ENCODE measurements around the gene ADGRE2. TPM values are rescaled to one million over a fixed set of nuclear protein-coding genes. Genes with fewer than 3 reads are reported as not detected.
"Not testable (repeated sequence)": the region's sequence is repeated elsewhere in the genome, so short reads cannot be mapped to it uniquely, and the experiment has no call there.

ADGRE2 gene
- total RNA-seq, 1 donor from 2014 or later: 2.8 TPM

DNA sequence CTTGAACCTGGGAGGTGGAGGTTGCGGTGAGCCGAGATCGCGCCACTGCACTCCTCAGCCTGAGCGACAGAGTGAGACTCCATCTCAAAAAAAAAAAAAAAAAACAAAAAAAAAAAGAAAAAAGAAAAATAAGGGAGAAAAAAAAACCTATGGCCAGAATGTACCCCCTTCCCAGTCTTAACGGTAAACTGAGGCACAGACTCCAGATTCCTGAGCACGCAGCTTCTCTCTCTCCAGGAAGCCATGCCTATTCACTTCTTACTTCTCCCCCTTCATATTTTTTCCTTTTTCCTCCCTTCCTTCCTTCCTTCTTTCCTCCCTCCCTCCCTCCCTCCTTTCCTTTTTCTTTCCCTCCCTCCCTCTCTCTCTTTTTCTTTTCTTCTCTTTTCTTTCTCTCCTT, 5.4 kb downstream of the ADGRE2 start:
- Mint-ChIP-seq H3K4me1 (peaks cover 3% of the 10 kb centered on the region), H3K36me3 (ENCODE audit: low read depth) (no peaks in the 10 kb centered on the region), H3K9me3 (no peaks in the 10 kb centered on the region), H3K4me3 (no peak overlapping the region), H3K27ac (no peak overlapping the region), H3K27me3 (peaks cover 19% of the 10 kb centered on the region)
- intact Hi-C loops (cut with micrococcal nuclease): no loop called here
- no peak for DNase-seq

DNA sequence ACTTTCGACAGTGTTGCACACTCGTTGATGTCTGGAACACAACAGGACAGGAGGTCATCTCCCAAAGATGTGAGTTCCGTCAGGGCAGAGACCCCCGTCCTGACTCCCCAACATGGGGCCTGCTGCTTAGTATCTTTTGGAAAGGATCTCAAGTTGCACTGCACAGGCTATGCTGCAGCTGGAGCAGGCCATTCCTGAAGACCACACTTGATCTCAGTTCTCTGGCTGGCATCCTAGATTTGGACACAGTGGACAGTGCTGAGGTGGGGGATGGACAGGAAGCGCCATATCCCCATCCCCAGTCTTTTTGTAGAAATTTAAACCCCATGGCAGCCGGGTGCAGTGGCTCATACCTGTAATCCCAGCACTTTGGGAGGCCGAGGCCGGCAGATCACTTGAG, 5.9 kb downstream of the ADGRE2 start:
- intact Hi-C loops (cut with micrococcal nuclease): no loop called here
- Mint-ChIP-seq H3K9me3 (no peaks in the 10 kb centered on the region), H3K27ac (no peak overlapping the region), H3K4me1 (peaks cover 3% of the 10 kb centered on the region), H3K27me3 (peaks cover 14% of the 10 kb centered on the region), H3K4me3 (no peak overlapping the region), H3K36me3 (ENCODE audit: low read depth) (no peaks in the 10 kb centered on the region)
- no peak for DNase-seq

DNA sequence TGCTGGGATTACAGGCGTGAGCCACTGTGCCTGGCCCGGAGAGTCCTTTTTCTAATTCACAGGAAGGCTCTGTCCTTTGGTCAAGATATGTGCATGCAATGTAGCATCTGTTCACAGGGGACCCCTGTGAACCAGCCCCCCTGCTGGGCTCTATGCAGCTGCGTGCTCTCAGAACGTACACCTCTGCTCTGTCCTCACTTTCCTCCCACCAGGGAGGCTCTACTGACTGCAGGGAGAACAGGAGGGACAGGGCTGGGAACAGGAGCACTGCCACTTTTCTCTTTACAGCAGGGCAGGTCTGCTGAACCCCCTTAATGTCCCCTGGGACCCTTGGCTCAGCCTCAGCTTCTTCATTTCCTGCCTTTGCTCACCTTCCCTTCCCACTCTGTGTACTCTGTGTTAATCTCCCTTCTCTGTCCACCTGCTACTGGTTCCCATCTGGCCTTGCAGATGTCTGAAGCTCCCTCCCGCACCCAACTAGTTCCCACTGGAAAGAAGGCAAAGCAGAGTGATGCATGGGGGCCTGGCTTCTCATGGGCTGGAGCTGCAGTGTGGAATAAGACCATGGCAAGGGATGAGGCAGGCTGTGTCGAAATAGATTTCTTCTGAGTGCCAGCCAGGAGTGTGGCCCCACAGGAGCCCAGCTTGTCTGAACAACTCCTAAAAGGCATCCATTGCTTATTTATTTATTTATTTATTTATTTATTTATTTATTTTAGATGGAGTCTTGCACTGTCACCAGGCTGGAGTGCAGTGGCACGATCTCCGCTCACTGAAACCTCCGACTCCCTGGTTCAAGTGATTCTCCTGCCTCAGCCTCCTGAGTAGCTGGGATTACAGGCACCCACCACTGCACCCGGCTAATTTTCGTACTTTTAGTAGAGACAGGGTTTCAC, 7.2 kb downstream of the ADGRE2 start:
- intact Hi-C loops (cut with micrococcal nuclease): no loop called here
- Mint-ChIP-seq H3K36me3 (ENCODE audit: low read depth) (no peaks in the 10 kb centered on the region), H3K27me3 (peaks cover 6% of the 10 kb centered on the region), H3K4me1 (peaks cover 3% of the 10 kb centered on the region), H3K9me3 (no peaks in the 10 kb centered on the region), H3K27ac (no peak overlapping the region), H3K4me3 (no peak overlapping the region)
- DNase-seq: no peak

DNA sequence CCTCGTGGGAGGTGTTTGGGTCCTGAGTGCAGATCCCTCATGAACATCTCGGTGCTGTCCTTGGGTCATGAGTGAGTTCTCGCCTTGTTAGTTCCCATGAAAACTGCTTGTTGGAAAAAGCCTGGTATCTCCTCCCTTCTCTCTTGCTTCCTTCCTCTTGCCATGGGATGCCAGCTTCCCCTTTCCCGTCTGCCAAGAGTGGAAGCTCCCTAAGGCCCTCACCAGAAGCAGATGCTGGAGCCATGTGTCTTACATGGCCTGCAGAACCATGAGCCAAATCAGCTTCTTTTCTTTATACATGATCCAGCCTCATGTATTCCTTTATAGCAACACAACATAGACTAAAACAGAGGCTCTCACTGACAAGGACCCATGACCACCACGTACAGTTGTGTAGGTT, 8.2 kb downstream of the ADGRE2 start:
- no peak for DNase-seq
- Mint-ChIP-seq H3K27me3 (no peaks in the 10 kb centered on the region), H3K27ac (no peak overlapping the region), H3K4me3 (no peak overlapping the region), H3K36me3 (ENCODE audit: low read depth) (peaks cover 2% of the 10 kb centered on the region), H3K4me1 (no peaks in the 10 kb centered on the region), H3K9me3 (no peaks in the 10 kb centered on the region)
- intact Hi-C loops (cut with micrococcal nuclease): no loop called here

DNA sequence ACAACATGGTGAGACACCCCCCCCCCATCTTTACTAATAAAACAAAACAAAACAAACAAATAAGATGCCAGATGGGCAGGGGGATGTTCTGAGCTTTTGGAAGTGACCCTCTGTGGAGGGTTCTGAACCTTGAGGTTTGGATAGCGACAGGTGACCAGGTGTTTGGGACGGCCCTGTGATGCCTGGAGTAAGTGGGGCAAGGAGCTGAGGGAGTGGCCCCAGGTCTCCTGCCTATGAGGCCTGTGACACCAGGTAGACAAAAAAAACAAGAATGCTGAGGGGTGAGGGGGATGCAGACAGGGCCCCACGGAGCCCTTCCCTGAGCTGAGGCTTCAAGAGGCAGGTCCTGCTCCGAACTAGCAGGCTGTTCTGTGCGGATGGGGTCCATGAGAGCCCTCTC, 9.2 kb downstream of the ADGRE2 start:
- intact Hi-C loops (cut with micrococcal nuclease): no loop called here
- no peaks in the 10 kb centered on the region for H3K27me3 Mint-ChIP-seq
- H3K27ac Mint-ChIP-seq: no peak overlapping the region

DNA sequence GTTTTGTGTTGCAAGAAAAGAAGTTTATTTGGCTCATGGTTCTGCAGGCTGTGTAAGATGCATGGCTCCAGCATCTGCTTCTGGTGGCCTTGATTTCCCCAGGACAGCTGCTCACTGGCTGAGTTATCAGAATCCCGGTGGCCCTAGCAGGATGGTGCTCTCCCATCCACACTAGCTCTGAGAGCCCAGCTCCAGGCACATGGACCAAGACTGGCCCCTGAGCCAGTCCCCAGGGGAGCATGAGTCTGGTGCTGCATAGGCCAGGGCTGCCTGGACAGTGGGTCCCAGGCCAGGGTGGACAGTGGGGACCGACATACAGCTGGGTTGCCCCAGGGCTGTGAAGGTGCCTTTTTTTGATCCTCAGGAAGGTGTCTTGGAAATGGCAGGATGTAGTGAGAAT, 10.4 kb downstream of the ADGRE2 start:
- Mint-ChIP-seq H3K9me3 (no peaks in the 10 kb centered on the region), H3K27me3 (no peaks in the 10 kb centered on the region), H3K27ac (no peak overlapping the region), H3K4me1 (no peaks in the 10 kb centered on the region), H3K36me3 (ENCODE audit: low read depth) (peaks cover 2% of the 10 kb centered on the region), H3K4me3 (no peak overlapping the region)
- no peak for DNase-seq
- intact Hi-C loops (cut with micrococcal nuclease): no loop called here

More for the DNA sequence above, 9.2 kb downstream of the ADGRE2 start:
- Mint-ChIP-seq H3K36me3 (ENCODE audit: low read depth) (peaks cover 2% of the 10 kb centered on the region), H3K9me3 (no peaks in the 10 kb centered on the region), H3K4me1 (no peaks in the 10 kb centered on the region), H3K4me3 (no peak overlapping the region)
- no peak for DNase-seq

DNA sequence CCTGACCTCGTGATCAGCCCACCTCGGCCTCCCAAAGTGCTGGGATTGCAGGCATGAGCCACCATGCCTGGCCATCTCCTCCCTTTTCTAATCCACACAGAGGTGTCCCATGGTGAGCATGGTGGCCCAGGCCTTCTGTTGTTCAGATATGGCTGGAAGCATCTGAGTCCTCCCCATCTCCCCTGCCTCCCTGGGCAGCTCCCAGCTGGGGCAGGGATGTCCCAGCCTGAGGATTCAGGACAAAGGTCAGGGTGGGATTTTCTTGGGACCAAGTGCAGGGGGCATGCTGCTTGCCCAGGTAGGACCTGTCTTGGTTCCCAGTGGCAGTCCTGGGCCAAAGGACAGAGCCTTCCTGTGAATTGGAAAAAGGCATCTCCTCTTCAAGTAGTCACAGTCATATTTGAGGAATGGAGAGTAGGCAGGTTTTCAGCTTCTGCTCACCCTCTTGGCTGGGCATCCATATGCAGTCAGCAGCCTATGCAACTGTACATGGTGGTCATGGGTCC, 10.8 kb downstream of the ADGRE2 start:
- no peaks in the 10 kb centered on the region for H3K9me3 Mint-ChIP-seq
- no peaks in the 10 kb centered on the region for H3K27me3 Mint-ChIP-seq
- peaks cover 2% of the 10 kb centered on the region for H3K36me3 Mint-ChIP-seq (ENCODE audit: low read depth)
- H3K4me1 Mint-ChIP-seq: no peaks in the 10 kb centered on the region
- H3K4me3 Mint-ChIP-seq: no peak overlapping the region
- H3K27ac Mint-ChIP-seq: no peak overlapping the region
- no peak for DNase-seq
- intact Hi-C loops (cut with micrococcal nuclease): no loop called here

DNA sequence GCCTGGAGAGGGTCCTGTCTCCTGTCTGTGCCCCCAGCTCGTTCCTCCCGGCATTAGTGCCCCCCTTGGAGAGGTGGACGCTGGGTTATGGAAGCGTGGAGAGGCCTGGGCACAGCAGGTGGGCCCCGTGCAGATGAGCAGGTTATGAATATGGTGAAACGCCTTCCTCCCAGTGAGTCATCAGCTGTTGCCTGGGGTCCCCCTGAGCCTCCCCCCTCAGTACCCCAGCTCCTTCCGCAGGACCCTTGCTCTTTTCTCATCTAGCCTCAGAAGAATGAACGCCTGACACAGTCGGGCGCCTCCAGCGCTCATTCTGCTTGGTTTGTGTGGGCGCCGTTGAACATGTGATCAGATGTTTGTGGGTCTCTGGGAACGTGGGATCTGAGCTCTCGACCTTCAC, 12.5 kb downstream of the ADGRE2 start:
- H3K27me3 Mint-ChIP-seq; H3K4me1 Mint-ChIP-seq; H3K27ac Mint-ChIP-seq; H3K4me3 Mint-ChIP-seq; H3K36me3 Mint-ChIP-seq (ENCODE audit: low read depth); H3K9me3 Mint-ChIP-seq; DNase-seq; intact Hi-C loops (cut with micrococcal nuclease): not testable (repeated sequence)

DNA sequence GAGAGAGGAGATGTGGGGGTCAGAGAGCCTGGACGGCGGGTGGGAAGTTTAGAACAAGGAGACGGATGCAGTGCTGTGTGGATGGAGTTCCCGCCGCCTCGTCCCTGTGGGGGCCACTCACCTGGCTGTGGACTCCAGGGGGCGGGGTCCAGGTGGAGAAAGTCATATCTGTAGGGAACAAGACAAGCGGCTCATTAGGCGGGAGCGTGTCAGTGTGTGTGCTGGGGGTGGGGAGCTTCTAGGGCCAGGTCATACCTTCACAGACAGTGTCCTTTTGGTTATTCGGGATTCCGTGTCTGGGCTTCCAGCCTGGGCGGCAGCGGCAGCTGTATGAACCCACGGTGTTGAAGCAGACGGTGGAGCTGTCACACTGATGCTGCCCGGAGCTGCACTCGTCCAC, 13.0 kb downstream of the ADGRE2 start:
- intact Hi-C loops (cut with micrococcal nuclease); H3K36me3 Mint-ChIP-seq (ENCODE audit: low read depth); H3K4me3 Mint-ChIP-seq; H3K27me3 Mint-ChIP-seq; H3K4me1 Mint-ChIP-seq; H3K9me3 Mint-ChIP-seq; H3K27ac Mint-ChIP-seq; DNase-seq: not testable (repeated sequence)

DNA sequence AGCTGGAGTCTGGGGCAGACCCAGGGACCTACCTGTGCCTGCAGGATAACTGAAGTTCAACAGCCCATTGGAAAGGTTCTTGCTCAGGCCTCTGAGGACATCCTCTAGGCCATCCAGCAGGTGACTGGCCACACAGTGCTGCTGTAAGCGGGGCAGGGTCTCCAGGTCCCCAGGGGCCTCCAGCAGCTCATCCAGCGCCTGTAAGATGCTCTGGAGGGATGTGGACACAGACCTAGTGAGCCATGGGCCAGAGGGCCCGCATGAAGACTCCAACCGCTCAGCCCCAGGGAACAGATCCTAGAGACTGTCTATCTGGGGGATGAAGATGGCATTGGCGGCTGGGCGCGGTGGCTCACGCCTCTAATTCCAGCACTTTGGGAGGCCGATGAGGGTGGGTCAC, 14.0 kb downstream of the ADGRE2 start:
- no peak for DNase-seq
- no peaks in the 10 kb centered on the region for H3K27me3 Mint-ChIP-seq
- no peak overlapping the region for H3K4me3 Mint-ChIP-seq
- no peaks in the 10 kb centered on the region for H3K9me3 Mint-ChIP-seq
- H3K27ac Mint-ChIP-seq: no peak overlapping the region
- no peaks in the 10 kb centered on the region for H3K4me1 Mint-ChIP-seq
- H3K36me3 Mint-ChIP-seq (ENCODE audit: low read depth): peaks cover 2% of the 10 kb centered on the region
- intact Hi-C loops (cut with micrococcal nuclease): no loop called here

DNA sequence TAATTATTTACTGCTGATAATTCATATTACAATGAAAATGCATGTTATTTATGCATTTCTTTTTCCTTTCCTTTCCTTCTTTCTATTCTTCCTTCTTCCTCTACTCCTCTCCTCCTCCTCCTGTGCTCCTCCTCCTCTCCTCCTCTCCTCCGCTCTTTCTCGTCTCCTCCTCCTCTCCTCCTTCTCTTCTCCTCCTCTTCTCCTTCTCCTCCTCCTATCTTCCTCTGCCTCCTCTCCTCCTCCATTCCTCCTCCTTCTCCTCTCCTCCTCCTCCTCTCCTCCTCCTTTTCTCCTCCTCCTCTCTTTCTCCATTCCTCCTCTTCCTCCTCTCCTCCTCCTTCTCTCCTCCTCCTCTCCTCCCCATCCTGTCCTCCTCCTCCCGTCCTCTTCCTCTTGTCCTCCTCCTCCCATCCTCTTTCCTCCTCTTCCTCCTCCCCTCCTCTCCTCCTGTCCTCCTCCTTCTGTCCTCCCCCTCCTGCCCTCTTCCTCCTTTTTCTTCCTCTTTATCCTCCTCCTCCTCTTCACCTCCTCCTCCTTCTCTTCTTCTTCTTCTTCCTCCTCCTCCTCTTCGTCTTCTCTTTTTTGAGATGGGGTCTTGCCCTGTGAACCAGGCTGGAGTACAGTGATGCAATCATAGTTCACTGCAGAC, 14.7 kb downstream of the ADGRE2 start:
- no peak overlapping the region for H3K4me3 Mint-ChIP-seq
- no peaks in the 10 kb centered on the region for H3K4me1 Mint-ChIP-seq
- H3K27ac Mint-ChIP-seq: no peak overlapping the region
- intact Hi-C loops (cut with micrococcal nuclease): no loop called here
- peaks cover 2% of the 10 kb centered on the region for H3K36me3 Mint-ChIP-seq (ENCODE audit: low read depth)
- DNase-seq: no peak
- no peaks in the 10 kb centered on the region for H3K27me3 Mint-ChIP-seq
- no peaks in the 10 kb centered on the region for H3K9me3 Mint-ChIP-seq

DNA sequence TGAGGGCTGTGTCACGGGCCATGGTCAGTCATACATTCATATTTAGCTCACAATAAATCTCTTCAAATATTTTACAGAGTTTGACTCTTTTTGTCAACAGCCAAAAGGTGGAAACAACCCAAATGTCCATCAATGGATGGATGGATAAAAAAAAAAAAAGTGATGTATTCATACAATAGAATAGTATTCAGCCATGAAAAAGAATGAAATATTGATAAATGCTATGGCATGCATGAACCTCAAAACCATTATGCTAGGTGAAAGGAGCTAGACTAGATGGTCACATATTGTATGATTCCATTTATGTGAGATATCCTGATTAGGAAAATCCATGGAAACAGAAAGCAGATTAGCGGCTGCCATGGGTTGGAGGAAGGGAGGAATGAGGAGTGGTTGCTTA, 16.2 kb downstream of the ADGRE2 start:
- no peaks in the 10 kb centered on the region for H3K9me3 Mint-ChIP-seq
- no peak overlapping the region for H3K27ac Mint-ChIP-seq
- H3K36me3 Mint-ChIP-seq (ENCODE audit: low read depth): peaks cover 2% of the 10 kb centered on the region
- no peaks in the 10 kb centered on the region for H3K27me3 Mint-ChIP-seq
- no peak overlapping the region for H3K4me3 Mint-ChIP-seq
- DNase-seq: no peak
- intact Hi-C loops (cut with micrococcal nuclease): no loop called here
- no peaks in the 10 kb centered on the region for H3K4me1 Mint-ChIP-seq

DNA sequence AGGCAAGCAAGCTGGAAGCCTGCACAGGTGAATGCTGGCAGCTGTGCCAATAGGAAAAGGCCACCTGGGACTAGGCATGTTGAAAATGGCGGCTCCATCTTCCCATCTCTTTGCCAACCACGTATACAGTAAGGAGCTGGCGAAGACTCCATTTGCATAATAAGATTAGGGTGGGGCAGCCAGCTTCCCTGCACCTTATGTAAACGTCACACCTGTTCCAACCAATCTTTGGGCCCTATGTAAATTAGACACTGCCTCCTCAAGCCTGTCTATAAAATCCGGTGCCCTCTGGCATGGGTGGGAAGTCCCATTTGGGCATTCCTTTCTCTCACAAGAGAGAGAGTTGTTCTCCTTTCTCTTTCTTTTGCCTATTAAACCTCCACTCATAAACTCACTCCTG, 16.8 kb downstream of the ADGRE2 start:
- H3K27me3 Mint-ChIP-seq: no peaks in the 10 kb centered on the region
- DNase-seq: no peak
- peaks cover 2% of the 10 kb centered on the region for H3K36me3 Mint-ChIP-seq (ENCODE audit: low read depth)
- H3K4me3 Mint-ChIP-seq: no peak overlapping the region
- H3K4me1 Mint-ChIP-seq: no peaks in the 10 kb centered on the region
- intact Hi-C loops (cut with micrococcal nuclease): no loop called here
- no peak overlapping the region for H3K27ac Mint-ChIP-seq
- no peaks in the 10 kb centered on the region for H3K9me3 Mint-ChIP-seq

DNA sequence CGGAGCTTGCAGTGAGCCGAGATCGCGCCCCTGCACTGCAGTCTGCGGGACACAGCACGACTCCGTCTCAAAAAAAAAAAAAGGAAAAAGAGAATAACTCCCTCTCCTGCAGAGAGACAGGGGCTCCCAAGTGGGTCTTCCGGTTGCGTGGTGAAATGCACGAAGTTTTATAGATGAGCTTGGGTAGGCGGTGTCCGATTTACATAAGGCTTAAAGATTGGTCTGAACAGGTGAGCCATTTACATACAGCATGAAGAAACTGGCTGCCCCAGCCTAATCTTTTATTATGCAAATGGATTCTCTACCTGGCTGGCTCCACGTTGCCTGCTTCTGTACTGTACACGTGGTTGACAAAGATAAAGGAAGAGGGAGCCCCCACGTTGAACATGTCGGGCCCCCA, 19.5 kb downstream of the ADGRE2 start:
- Mint-ChIP-seq H3K9me3 (no peaks in the 10 kb centered on the region), H3K36me3 (ENCODE audit: low read depth) (no peaks in the 10 kb centered on the region), H3K4me3 (no peak overlapping the region), H3K27ac (no peak overlapping the region), H3K27me3 (no peaks in the 10 kb centered on the region), H3K4me1 (no peaks in the 10 kb centered on the region)
- intact Hi-C loops (cut with micrococcal nuclease): no loop called here
- no peak for DNase-seq
